Measurements from ENCODE around the gene TMEM30B.
"Not testable (repeated sequence)": the region's sequence is repeated elsewhere in the genome, so short reads cannot be mapped to it uniquely, and the experiment has no call there.

TMEM30B gene

DNA sequence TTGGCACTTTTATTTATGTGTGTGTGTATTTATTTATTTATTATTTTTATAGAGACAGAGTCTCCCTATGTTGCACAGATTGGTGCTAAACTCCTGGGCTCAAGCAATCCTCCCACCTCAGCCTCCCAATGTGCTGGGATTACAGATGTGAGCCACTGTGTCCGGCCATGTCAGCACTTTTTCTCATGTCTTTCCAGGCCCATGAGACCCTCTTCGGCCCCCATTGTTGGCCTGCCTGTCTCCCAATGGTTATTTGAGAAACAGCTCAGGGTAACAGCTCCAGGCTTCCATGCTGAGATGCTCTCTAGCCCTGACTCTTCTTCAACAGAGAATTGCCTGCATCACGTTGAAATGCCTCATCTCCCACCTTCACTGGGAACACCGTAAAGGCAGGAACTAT, 34.4 kb downstream of the TMEM30B start:
- H3K4me3 ChIP-seq (ENCODE audit: control insufficient read depth, low read depth, low read length), result no peak overlapping the region
- TF ChIP-seq CTCF (IDR thresholded peaks at IDR 0.05; ENCODE audit: control insufficient read depth, insufficient read depth, low read depth, low read length, missing control alignments), result no peak
- DNase-seq (ENCODE audit: low read depth), result no peak

DNA sequence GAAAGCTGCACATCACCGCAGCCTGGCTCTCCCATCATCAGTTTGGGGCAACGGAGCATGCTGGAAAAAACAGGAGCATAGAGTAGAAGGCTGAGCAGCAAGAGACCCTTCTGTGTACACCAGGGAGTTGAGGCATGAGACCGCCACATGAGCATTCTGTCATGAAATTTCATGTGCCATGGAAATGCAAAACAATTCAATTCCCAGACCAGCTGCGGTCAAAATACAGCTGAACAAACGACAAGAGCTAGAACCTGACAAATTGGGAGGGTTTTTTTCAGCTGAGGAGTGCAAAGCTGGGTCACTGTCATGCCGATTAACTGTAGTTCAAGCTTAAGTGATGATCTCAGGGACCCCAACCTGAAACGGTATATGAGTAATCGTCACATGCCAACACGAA, 37.1 kb downstream of the TMEM30B start:
- no peak for TF ChIP-seq CTCF (IDR thresholded peaks at IDR 0.05; ENCODE audit: control insufficient read depth, insufficient read depth, low read depth, low read length, missing control alignments)
- H3K4me3 ChIP-seq (ENCODE audit: control insufficient read depth, low read depth, low read length), result no peak overlapping the region
- no peak for DNase-seq (ENCODE audit: low read depth)

- no peak for TF ChIP-seq CTCF (IDR thresholded peaks at IDR 0.05; ENCODE audit: control insufficient read depth, insufficient read depth, low read depth, low read length, missing control alignments)
- no peak overlapping the region for H3K4me3 ChIP-seq (ENCODE audit: control insufficient read depth, low read depth, low read length)
- DNase-seq (ENCODE audit: low read depth), result no peak
Observed at GRCh38 chr14:61240206-61240605, 40.9 kb downstream of the TMEM30B start.

GRCh38 chr14:61239285-61239684, 41.9 kb downstream of the TMEM30B start:
- DNase-seq (ENCODE audit: low read depth); H3K4me3 ChIP-seq (ENCODE audit: control insufficient read depth, low read depth, low read length): not testable (repeated sequence)

GRCh38 chr14:61238611-61239245, 42.4 kb downstream of the TMEM30B start:
- TF ChIP-seq CTCF (IDR thresholded peaks at IDR 0.05; ENCODE audit: control insufficient read depth, insufficient read depth, low read depth, low read length, missing control alignments), result no peak

GRCh38 chr14:61234215-61234916, 46.8 kb downstream of the TMEM30B start:
- no peak overlapping the region for H3K4me3 ChIP-seq (ENCODE audit: control insufficient read depth, low read depth, low read length)
- no peak for TF ChIP-seq CTCF (IDR thresholded peaks at IDR 0.05; ENCODE audit: control insufficient read depth, insufficient read depth, low read depth, low read length, missing control alignments)
- DNase-seq (ENCODE audit: low read depth), result no peak

More at GRCh38 chr14:61238611-61239245, 42.4 kb downstream of the TMEM30B start:
- no peak overlapping the region for H3K4me3 ChIP-seq (ENCODE audit: control insufficient read depth, low read depth, low read length)
- no peak for DNase-seq (ENCODE audit: low read depth)

DNA sequence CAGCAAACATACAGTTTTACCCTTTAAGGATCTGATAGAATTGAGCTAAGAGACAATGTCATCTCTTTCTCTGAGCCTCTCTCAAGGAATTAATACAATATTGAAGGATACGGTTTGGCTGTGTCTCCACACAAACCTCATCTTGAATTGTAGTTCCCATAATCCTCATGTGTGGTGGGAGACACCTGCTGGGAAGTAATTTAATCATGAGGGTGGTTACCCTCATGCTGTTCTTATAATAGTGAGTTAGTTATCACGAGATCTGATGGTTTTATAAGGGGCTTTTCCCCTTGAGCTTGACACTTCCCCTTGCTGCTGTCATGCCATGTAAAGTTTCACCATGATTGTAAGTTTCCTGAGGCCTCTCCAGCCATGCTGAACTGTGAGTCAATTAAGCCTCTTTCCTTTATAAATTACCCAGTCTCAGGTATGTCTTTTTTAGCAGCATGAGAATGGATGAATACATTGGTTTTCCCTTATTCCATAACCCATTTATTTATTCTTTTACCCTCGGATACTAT, 47.6 kb downstream of the TMEM30B start:
- TF ChIP-seq CTCF (IDR thresholded peaks at IDR 0.05; ENCODE audit: control insufficient read depth, insufficient read depth, low read depth, low read length, missing control alignments), result no peak
- no peak for DNase-seq (ENCODE audit: low read depth)
- H3K4me3 ChIP-seq (ENCODE audit: control insufficient read depth, low read depth, low read length), result no peak overlapping the region

Data from AG09309 (cell line).